Hepatic stellate cell (primary cell): ENCODE data around the gene CRX.
"Not testable (repeated sequence)": the region's sequence is repeated elsewhere in the genome, so short reads cannot be mapped to it uniquely, and the experiment has no call there.

Experiments used
- DNase-seq: peaks from one replicate; pipeline ENCODE4 v3.0.0; 2011; ENCODE audit warnings: low spot score

CRX gene

GRCh38 chr19:47859838-47860237 lies 38.1 kb downstream of the CRX start:
- not testable (repeated sequence) for DNase-seq

GRCh38 chr19:47860602-47861297 lies 39.0 kb downstream of the CRX start:
- no peak for DNase-seq

DNA sequence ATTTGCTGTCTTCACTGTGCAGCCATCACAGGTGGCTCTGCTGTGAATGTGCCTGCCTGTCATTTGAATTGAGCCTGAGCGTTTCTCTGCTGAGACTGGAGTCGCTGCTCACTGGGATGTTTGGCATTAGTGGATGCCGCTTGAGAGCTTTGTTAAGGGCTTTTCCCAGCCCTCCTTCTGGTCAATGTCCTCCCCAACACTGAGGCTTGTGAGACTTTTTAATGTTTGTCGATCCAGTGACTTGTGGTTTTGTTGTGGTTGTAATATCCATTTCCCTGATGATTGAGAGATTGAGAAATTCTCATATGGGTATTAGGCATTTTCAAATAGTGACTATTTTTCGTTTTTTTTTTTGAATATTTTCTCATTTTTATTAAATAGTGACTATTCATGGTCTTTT lies 39.9 kb downstream of the CRX start:
- DNase-seq: no peak

GRCh38 chr19:47863514-47863936 lies 41.8 kb downstream of the CRX start:
- peak; percentile 93 for DNase-seq

DNA sequence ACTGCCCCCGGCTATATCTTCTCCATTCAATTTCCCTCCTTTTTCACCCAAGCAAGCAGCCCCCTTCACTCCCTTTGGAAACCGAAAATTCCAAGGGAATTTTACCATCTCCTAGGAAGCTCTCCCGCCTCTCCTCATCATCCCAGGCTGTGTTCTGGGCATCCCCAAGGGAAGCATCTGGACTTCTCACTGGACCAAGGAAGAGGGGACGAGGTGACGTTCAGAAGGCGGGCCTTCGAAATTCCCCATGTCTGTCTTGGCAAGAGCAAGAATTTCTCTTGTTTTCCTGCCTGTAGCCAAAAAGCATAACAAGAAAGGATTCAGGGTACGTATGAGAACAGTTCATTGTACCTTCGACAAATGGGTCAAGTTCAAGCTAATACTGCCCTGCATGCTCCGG lies 43.4 kb downstream of the CRX start:
- DNase-seq: no peak

DNA sequence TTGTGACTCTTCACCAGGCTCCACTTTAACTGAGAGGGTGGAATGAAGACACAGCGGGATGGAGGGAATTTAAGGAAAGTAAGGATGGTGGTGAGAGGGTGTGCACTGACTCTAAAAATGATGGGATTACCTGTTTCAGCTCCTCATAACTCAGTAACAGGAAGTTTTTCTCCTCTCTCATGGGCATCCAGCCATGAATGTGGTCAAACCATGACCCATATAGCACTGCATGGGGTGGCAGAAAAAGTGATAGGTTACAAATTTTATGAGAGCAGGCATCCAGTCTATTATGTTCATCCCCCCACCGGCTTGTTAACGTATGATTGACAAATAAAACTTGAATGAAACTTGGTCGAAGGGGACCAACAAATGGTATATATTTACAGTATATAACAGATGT lies 57.2 kb downstream of the CRX start:
- no peak for DNase-seq

DNA sequence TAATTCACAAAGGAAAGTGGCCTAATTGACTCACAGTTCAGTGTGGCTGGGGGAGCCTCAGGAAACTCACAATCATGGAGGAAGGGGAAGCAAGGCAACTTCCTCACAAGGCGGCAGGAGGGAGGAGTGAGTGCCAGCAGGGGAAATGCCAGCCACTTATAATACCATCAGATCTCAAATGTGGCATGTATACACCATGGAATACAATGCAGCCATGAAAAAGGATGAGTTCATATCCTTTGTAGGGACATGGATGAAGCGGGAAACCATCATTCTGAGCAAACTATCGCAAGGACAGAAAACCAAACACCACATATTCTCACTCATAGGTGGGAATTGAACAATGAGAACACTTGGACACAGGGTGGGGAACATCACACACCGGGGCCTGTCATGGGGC lies 57.6 kb downstream of the CRX start:
- DNase-seq: not testable (repeated sequence)

DNA sequence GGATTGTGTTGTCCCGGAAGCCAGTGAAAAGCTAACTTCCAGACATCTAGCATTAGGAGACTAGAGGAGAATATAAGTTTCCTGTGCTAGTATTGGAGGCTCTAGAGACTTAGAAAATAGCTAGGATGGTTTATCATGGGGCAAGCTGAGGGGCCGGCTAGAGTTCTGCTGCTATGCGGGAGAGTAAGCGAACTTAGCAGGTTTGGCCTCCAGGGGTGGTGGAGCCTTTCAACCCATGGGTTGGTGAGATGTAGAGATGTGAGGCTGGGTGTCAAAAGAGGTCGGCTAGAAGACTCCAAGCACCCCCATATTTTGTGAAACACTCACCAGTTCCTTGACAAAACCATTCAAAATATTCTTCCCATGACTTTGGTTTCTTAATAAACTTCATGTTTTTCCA lies 60.0 kb downstream of the CRX start:
- no peak for DNase-seq

- DNase-seq: no peak
Measured at GRCh38 chr19:47882890-47883289, 61.2 kb downstream of the CRX start.

DNA sequence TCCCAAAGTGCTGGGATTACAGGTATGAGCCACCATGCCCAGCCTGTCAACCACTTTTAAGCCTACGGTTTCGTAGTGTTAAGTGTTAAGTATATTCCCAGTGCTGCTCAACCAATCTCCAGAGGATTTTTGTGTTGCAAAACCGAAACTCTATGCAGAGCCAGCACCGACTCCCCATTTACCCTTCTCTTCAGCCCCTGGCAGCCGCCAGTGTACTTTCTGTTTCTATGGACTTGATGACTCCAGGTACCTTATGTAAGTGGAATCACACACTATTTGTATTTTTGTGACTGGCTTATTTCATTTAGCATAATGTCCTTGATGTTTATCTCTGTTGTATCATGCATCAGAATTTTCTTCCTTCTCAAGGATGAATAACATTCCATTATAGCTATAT lies 63.3 kb downstream of the CRX start:
- DNase-seq: no peak

GRCh38 chr19:47886010-47886559 lies 64.3 kb downstream of the CRX start, which contains the start of gene SULT2A1:
Gene SULT2A1 (minus strand): TSS chr19:47886315. CDS start chr19:47886257, 58 bp downstream.
- DNase-seq: no peak

DNA sequence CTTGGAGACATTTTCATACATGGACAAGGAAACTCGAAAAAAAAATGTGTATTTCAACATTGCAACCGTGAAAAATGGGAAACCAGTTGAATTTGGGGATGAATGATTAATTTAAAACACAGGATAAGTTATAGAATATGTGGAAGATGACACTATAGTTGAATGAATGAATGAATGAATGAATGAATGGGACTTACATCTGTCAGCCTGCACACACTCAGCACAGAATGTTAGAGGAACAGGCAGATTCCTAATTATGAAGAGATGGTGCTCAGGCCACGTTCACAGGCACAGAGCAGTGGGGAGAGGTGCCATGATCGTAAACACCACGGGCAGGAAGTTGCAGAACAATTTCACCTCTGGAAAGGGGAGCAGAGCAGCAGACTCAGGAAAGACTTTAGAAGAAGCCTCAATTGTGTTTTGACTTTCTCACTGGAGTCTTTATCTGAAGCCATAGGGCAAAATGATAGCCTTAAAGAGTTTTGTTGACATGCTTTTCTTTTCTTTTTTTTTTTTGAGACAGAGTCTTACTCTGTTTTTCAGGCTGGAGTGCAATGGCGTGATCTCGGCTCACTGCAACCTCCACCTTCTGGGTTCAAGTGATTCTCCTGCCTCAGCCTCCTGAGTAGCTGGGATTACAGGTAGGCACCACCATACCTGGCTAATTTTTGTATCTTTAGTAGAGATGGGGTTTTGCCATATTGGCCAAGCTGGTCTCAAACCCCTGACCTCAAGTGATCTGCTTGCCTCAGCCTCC lies 69.3 kb downstream of the CRX start:
- no peak for DNase-seq

- DNase-seq: no peak
Measured at GRCh38 chr19:47891622-47891922, 69.8 kb downstream of the CRX start.

GRCh38 chr19:47891923-47892666 lies 70.4 kb downstream of the CRX start:
- DNase-seq: no peak
